ENCODE results near the gene TBC1D17. TPM values are rescaled to one million over a fixed set of nuclear protein-coding genes. Genes with fewer than 3 reads are reported as not detected.

TBC1D17 gene
- total RNA-seq, 1 donor from 2014 or later: 33.9 TPM

DNA sequence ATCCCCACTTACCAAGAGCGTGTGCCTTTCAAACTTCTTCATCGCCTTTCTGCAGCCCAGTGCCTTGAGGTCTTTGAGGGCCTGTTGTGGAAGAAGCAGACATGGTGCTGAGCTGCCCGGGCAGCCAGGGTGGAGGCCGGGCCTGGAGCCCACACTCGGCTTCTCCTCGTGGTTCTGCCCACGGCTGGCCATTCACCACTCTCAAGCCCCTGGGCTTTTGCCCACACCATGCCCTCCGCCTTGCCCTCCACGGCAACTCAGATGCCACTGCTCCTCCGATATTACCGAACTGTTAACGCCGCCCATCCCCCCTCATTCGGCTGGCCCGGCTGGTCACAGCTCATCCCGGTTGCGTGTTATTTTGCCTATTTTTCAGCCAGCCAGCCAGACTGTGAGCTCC is 13.9 kb downstream of the TBC1D17 start:
- no peak overlapping the region for H3K4me3 Mint-ChIP-seq

DNA sequence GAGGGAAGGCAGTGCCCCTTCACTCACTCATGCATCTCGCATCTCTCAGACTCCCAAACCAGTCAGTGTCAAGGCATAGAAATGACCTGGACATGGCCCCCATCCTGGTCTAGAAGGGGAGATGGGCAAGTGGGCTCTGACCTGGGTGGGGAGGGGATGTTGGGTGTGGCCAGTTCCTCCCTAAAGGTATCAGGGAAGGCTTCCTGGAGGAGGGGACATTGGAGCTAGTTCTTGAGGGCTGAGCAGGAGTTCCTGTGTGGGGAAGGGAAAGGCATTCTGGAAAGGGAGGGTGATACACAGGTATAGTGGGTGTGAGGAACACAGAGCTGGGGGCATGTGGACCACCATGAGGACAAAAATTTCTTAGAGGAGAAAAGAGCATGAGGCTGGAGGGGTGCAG is 15.2 kb downstream of the TBC1D17 start:
- Mint-ChIP-seq H3K27me3 (peaks cover 15% of the 10 kb centered on the region), H3K9me3 (no peaks in the 10 kb centered on the region), H3K36me3 (no peaks in the 10 kb centered on the region), H3K4me3 (peak overlapping the region; percentile 12), H3K27ac (peak overlapping the region; percentile 34), H3K4me1 (ENCODE audit: unreplicated experiment) (peaks cover 21% of the 10 kb centered on the region)
- TF ChIP-seq, protein P1, sequence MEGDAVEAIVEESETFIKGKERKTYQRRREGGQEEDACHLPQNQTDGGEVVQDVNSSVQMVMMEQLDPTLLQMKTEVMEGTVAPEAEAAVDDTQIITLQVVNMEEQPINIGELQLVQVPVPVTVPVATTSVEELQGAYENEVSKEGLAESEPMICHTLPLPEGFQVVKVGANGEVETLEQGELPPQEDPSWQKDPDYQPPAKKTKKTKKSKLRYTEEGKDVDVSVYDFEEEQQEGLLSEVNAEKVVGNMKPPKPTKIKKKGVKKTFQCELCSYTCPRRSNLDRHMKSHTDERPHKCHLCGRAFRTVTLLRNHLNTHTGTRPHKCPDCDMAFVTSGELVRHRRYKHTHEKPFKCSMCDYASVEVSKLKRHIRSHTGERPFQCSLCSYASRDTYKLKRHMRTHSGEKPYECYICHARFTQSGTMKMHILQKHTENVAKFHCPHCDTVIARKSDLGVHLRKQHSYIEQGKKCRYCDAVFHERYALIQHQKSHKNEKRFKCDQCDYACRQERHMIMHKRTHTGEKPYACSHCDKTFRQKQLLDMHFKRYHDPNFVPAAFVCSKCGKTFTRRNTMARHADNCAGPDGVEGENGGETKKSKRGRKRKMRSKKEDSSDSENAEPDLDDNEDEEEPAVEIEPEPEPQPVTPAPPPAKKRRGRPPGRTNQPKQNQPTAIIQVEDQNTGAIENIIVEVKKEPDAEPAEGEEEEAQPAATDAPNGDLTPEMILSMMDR (conservative IDR thresholded peaks at IDR 0.05): no peak
- no peak for DNase-seq (ENCODE audit: extremely low spot score, unreplicated experiment)

More for the DNA sequence above, 13.9 kb downstream of the TBC1D17 start:
- Mint-ChIP-seq H3K27ac (peak overlapping the region; percentile 31), H3K9me3 (no peaks in the 10 kb centered on the region), H3K27me3 (peaks cover 15% of the 10 kb centered on the region), H3K36me3 (peaks cover 1% of the 10 kb centered on the region), H3K4me1 (ENCODE audit: unreplicated experiment) (peaks cover 10% of the 10 kb centered on the region)
- TF ChIP-seq, protein P1 (conservative IDR thresholded peaks at IDR 0.05): no peak
- no peak for DNase-seq (ENCODE audit: extremely low spot score, unreplicated experiment)

DNA sequence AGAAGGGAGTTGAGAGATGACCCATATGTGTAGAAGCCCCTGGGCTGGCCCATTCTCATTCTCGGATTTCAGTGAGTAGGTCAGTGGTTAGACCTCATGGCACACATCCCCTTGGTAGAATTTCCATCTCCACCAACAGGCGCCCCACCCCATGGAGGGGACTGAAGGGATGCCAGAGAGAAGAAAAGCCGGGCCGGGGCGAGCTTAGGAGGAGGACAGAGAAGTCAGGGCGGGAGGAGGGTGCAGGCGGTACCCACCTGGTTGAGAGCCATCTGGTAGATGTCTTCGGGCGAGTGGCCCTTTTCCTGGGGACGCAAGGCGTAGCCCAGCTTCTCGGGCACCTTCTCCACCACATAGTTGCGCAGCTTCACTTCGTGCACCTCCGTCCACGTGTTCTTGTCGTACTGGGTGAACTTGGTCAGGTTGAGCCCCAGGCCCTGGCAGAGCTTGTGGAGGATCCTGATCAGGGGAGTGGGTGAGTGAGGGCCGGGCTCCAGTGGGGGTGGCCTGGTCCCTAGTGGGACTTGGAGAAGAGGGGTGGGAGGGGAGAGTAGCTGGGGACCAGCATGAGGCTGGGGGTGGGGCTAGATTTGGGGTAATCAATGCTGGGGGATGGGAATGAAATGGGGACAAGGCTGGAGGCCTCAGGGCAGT is 16.6 kb downstream of the TBC1D17 start:
- H3K27me3 Mint-ChIP-seq: peaks cover 15% of the 10 kb centered on the region
- no peaks in the 10 kb centered on the region for H3K36me3 Mint-ChIP-seq
- no peak overlapping the region for H3K27ac Mint-ChIP-seq
- H3K4me1 Mint-ChIP-seq (ENCODE audit: unreplicated experiment): peaks cover 24% of the 10 kb centered on the region
- no peak overlapping the region for H3K4me3 Mint-ChIP-seq
- TF ChIP-seq, protein P1 (conservative IDR thresholded peaks at IDR 0.05): no peak
- no peak for DNase-seq (ENCODE audit: extremely low spot score, unreplicated experiment)
- no peaks in the 10 kb centered on the region for H3K9me3 Mint-ChIP-seq

DNA sequence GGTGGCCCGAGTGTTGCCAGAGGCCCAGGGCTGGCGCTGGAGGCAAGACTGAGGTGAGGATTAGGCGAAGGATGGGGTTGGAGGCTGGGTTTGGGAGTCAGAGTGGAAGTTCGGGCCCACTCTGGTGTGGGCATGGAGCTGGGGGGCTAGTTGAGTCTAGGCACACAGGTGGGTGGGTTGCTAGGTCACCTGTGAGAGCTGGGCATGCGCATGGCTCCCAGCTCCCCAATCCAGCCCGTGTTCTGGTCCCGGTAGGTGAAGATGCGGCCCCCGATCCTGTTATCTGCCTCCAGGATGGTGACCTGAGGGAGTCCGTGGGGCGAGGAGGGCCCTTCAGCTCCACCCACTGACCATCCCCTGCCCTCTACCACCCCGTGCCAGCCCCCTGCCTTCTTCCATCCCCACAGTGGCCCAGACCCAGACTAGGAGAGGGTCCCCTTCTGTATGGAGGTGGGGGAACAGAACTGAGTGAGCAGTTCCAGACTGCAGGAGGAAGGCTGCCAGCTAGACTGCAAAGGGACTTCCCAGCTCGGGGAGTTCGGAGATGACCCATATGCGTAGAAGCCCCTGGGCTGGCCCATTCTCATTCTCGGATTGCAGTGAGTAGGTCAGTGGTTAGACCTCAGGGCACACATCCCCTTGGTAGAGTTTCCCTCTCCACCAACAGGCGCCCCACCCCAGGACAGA is 17.5 kb downstream of the TBC1D17 start:
- H3K27ac Mint-ChIP-seq: no peak overlapping the region
- no peak overlapping the region for H3K4me3 Mint-ChIP-seq
- H3K9me3 Mint-ChIP-seq: no peaks in the 10 kb centered on the region
- H3K27me3 Mint-ChIP-seq: peaks cover 15% of the 10 kb centered on the region
- H3K36me3 Mint-ChIP-seq: no peaks in the 10 kb centered on the region
- no peak for DNase-seq (ENCODE audit: extremely low spot score, unreplicated experiment)
- peaks cover 24% of the 10 kb centered on the region for H3K4me1 Mint-ChIP-seq (ENCODE audit: unreplicated experiment)
- TF ChIP-seq, protein P1 (conservative IDR thresholded peaks at IDR 0.05): no peak

DNA sequence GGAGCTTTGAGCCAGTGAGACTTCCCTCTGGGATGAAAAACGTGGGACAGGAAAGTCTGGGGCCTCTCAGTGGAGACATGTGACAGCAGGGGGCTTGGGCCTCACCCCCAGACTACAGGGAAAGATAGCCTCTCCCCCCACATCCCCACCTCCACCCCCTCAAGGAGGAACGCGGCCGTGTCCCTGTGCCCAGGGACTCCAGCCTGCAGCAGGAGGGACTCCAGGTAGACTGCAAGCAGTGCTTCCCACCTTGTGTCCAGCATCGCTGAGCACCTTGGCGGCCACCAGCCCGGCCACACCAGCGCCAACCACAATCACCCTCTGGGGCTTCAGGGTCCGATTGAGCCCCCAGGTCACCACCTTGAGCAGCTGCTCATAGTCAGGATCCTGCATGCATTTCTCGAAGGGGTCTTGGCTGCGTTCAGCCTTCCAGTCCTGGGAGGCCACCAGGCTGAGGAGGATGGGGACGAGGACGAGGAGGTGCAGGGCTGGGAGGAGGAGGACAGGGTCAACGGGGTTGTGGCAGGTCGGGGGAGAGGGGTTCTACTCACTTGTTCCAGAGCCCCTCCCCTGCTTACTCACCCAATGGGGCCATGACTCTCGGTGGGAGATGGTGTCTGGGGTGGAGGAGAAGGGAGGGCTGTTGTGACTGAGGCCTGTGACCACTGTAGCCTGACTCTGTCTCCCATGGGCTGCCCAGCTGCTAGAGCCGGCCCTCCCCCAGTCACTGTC is 18.2 kb downstream of the TBC1D17 start:
- Mint-ChIP-seq H3K4me3 (no peak overlapping the region), H3K27ac (no peak overlapping the region), H3K27me3 (peaks cover 15% of the 10 kb centered on the region), H3K4me1 (ENCODE audit: unreplicated experiment) (peaks cover 24% of the 10 kb centered on the region), H3K9me3 (no peaks in the 10 kb centered on the region), H3K36me3 (no peaks in the 10 kb centered on the region)
- no peak for DNase-seq (ENCODE audit: extremely low spot score, unreplicated experiment)
- TF ChIP-seq, protein P1 (conservative IDR thresholded peaks at IDR 0.05): no peak

Data from type B pancreatic cell (in vitro differentiated cells).